Measurements from ENCODE around the gene BLVRB.

Gene BLVRB

GRCh38 chr19:40453151-40453735 lies 12.3 kb downstream of the BLVRB start:
- no CpG with 5 or more reads among the region's 5 CpGs for WGBS, 2 donors (ENCODE audit: extremely low coverage in 2 of 2, insufficient read length in 2 of 2, insufficient replicate concordance in 1 of 2)
- no peak overlapping the region for H3K4ac ChIP-seq (ENCODE audit: low read length)
- H2BK5ac ChIP-seq (ENCODE audit: low read length) = no peak overlapping the region
- no peak overlapping the region for H2BK120ac ChIP-seq (ENCODE audit: low read depth, low read length)
- no peaks in the 10 kb centered on the region for H3K79me1 ChIP-seq (ENCODE audit: low read depth, low read length)
- no peak overlapping the region for H2AFZ ChIP-seq (ENCODE audit: low read length)
- H3K14ac ChIP-seq (ENCODE audit: low read length) = no peak overlapping the region
- no peak overlapping the region for H4K8ac ChIP-seq (ENCODE audit: low read depth, low read length)
- no peak for DNase-seq (ENCODE audit: low spot score)
- H3K9me3 ChIP-seq (replicated peaks in 1 of 2; ENCODE audit: control insufficient read depth in 2 of 2, insufficient read depth in 1 of 2, low read depth in 1 of 2, low read length in 2 of 2) = no peaks in the 10 kb centered on the region
- H3K27me3 ChIP-seq (ENCODE audit: control insufficient read depth in 3 of 3, insufficient read depth in 3 of 3, low read depth in 1 of 3, low read length in 3 of 3) = no peaks in the 10 kb centered on the region
- no peak overlapping the region for H3K23ac ChIP-seq (ENCODE audit: low read depth, low read length, poor library complexity)
- H3K36me3 ChIP-seq (replicated peaks in 1 of 2; ENCODE audit: control insufficient read depth in 2 of 2, insufficient read depth in 2 of 2, low read length in 2 of 2) = no peaks in the 10 kb centered on the region
- H3K4me1 ChIP-seq (ENCODE audit: control insufficient read depth in 2 of 2, insufficient read depth in 1 of 2, low read depth in 1 of 2, low read length in 2 of 2) = no peaks in the 10 kb centered on the region
- no peak overlapping the region for H3K27ac ChIP-seq (replicated peaks; ENCODE audit: low read length)
- H3K18ac ChIP-seq (ENCODE audit: low read length) = no peak overlapping the region
- H3K4me3 ChIP-seq (ENCODE audit: low read length in 2 of 2) = no peak overlapping the region
- no peak overlapping the region for H2BK15ac ChIP-seq (ENCODE audit: low read length)
- no peak overlapping the region for H4K91ac ChIP-seq (ENCODE audit: low read depth, low read length, poor library complexity)
- no peak overlapping the region for H3K4me2 ChIP-seq (ENCODE audit: insufficient read depth, low read length, poor library complexity, severe bottlenecking)
- H2AK5ac ChIP-seq (ENCODE audit: low read depth, low read length) = no peak overlapping the region
- no peak overlapping the region for H3K9ac ChIP-seq (ENCODE audit: low read depth, low read length, poor library complexity)
- no peak overlapping the region for H2BK12ac ChIP-seq (ENCODE audit: low read length)

GRCh38 chr19:40452016-40452415 lies 13.5 kb downstream of the BLVRB start:
- H3K27ac ChIP-seq (replicated peaks; ENCODE audit: low read length) = no peak overlapping the region
- no peaks in the 10 kb centered on the region for H3K36me3 ChIP-seq (replicated peaks in 1 of 2; ENCODE audit: control insufficient read depth in 2 of 2, insufficient read depth in 2 of 2, low read length in 2 of 2)
- H3K4ac ChIP-seq (ENCODE audit: low read length) = no peak overlapping the region
- H3K4me3 ChIP-seq (ENCODE audit: low read length in 2 of 2) = no peak overlapping the region
- no peak overlapping the region for H4K91ac ChIP-seq (ENCODE audit: low read depth, low read length, poor library complexity)
- DNase-seq (ENCODE audit: low spot score) = no peak
- no peak overlapping the region for H4K8ac ChIP-seq (ENCODE audit: low read depth, low read length)
- H3K14ac ChIP-seq (ENCODE audit: low read length) = no peak overlapping the region
- no peak overlapping the region for H3K18ac ChIP-seq (ENCODE audit: low read length)
- no peak overlapping the region for H2BK15ac ChIP-seq (ENCODE audit: low read length)
- H3K4me1 ChIP-seq (ENCODE audit: control insufficient read depth in 2 of 2, insufficient read depth in 1 of 2, low read depth in 1 of 2, low read length in 2 of 2) = no peaks in the 10 kb centered on the region
- no peak overlapping the region for H2AK5ac ChIP-seq (ENCODE audit: low read depth, low read length)
- no peak overlapping the region for H2BK120ac ChIP-seq (ENCODE audit: low read depth, low read length)
- H3K9me3 ChIP-seq (replicated peaks in 1 of 2; ENCODE audit: control insufficient read depth in 2 of 2, insufficient read depth in 1 of 2, low read depth in 1 of 2, low read length in 2 of 2) = no peaks in the 10 kb centered on the region
- no peak overlapping the region for H3K4me2 ChIP-seq (ENCODE audit: insufficient read depth, low read length, poor library complexity, severe bottlenecking)
- H3K79me1 ChIP-seq (ENCODE audit: low read depth, low read length) = peaks cover 3% of the 10 kb centered on the region
- H3K27me3 ChIP-seq (ENCODE audit: control insufficient read depth in 3 of 3, insufficient read depth in 3 of 3, low read depth in 1 of 3, low read length in 3 of 3) = no peaks in the 10 kb centered on the region
- no peak overlapping the region for H2AFZ ChIP-seq (ENCODE audit: low read length)
- no peak overlapping the region for H3K23ac ChIP-seq (ENCODE audit: low read depth, low read length, poor library complexity)
- H3K9ac ChIP-seq (ENCODE audit: low read depth, low read length, poor library complexity) = no peak overlapping the region
- no peak overlapping the region for H2BK12ac ChIP-seq (ENCODE audit: low read length)
- no CpG with 5 or more reads among the region's 5 CpGs for WGBS, 2 donors (ENCODE audit: extremely low coverage in 2 of 2, insufficient read length in 2 of 2, insufficient replicate concordance in 1 of 2)
- no peak overlapping the region for H2BK5ac ChIP-seq (ENCODE audit: low read length)

GRCh38 chr19:40450664-40451063 lies 14.9 kb downstream of the BLVRB start:
- Histone ChIP-seq H3K79me1 (ENCODE audit: low read depth, low read length) (peaks cover 3% of the 10 kb centered on the region), H3K18ac (ENCODE audit: low read length) (no peak overlapping the region), H3K36me3 (replicated peaks in 1 of 2; ENCODE audit: control insufficient read depth in 2 of 2, insufficient read depth in 2 of 2, low read length in 2 of 2) (no peaks in the 10 kb centered on the region), H2BK15ac (ENCODE audit: low read length) (no peak overlapping the region), H3K27ac (replicated peaks; ENCODE audit: low read length) (no peak overlapping the region), H2AFZ (ENCODE audit: low read length) (no peak overlapping the region), H3K4me2 (ENCODE audit: insufficient read depth, low read length, poor library complexity, severe bottlenecking) (no peak overlapping the region), H2BK120ac (ENCODE audit: low read depth, low read length) (no peak overlapping the region), H3K9ac (ENCODE audit: low read depth, low read length, poor library complexity) (no peak overlapping the region), H3K27me3 (ENCODE audit: control insufficient read depth in 3 of 3, insufficient read depth in 3 of 3, low read depth in 1 of 3, low read length in 3 of 3) (no peaks in the 10 kb centered on the region), H3K14ac (ENCODE audit: low read length) (no peak overlapping the region), H3K9me3 (replicated peaks in 1 of 2; ENCODE audit: control insufficient read depth in 2 of 2, insufficient read depth in 1 of 2, low read depth in 1 of 2, low read length in 2 of 2) (no peaks in the 10 kb centered on the region), H3K4me1 (ENCODE audit: control insufficient read depth in 2 of 2, insufficient read depth in 1 of 2, low read depth in 1 of 2, low read length in 2 of 2) (peaks cover 8% of the 10 kb centered on the region in 2 donors), H4K8ac (ENCODE audit: low read depth, low read length) (no peak overlapping the region), H4K91ac (ENCODE audit: low read depth, low read length, poor library complexity) (no peak overlapping the region), H2BK12ac (ENCODE audit: low read length) (no peak overlapping the region), H3K4ac (ENCODE audit: low read length) (no peak overlapping the region), H2BK5ac (ENCODE audit: low read length) (no peak overlapping the region), H3K23ac (ENCODE audit: low read depth, low read length, poor library complexity) (no peak overlapping the region), H2AK5ac (ENCODE audit: low read depth, low read length) (no peak overlapping the region), H3K4me3 (ENCODE audit: low read length in 2 of 2) (no peak overlapping the region)
- no CpG with 5 or more reads among the region's 4 CpGs for WGBS, 2 donors (ENCODE audit: extremely low coverage in 2 of 2, insufficient read length in 2 of 2, insufficient replicate concordance in 1 of 2)
- DNase-seq (ENCODE audit: low spot score) = no peak

- H3K9ac ChIP-seq (ENCODE audit: low read depth, low read length, poor library complexity) = no peak overlapping the region
- H3K79me1 ChIP-seq (ENCODE audit: low read depth, low read length) = peaks cover 3% of the 10 kb centered on the region
- no peak overlapping the region for H3K23ac ChIP-seq (ENCODE audit: low read depth, low read length, poor library complexity)
- H4K91ac ChIP-seq (ENCODE audit: low read depth, low read length, poor library complexity) = no peak overlapping the region
- no peak overlapping the region for H4K8ac ChIP-seq (ENCODE audit: low read depth, low read length)
- H3K4me1 ChIP-seq (ENCODE audit: control insufficient read depth in 2 of 2, insufficient read depth in 1 of 2, low read depth in 1 of 2, low read length in 2 of 2) = peaks cover 12 to 15% of the 10 kb centered on the region in 2 donors
- H2AFZ ChIP-seq (ENCODE audit: low read length) = no peak overlapping the region
- H3K4me3 ChIP-seq (ENCODE audit: low read length in 2 of 2) = no peak overlapping the region
- H3K4me2 ChIP-seq (ENCODE audit: insufficient read depth, low read length, poor library complexity, severe bottlenecking) = no peak overlapping the region
- no peak overlapping the region for H3K14ac ChIP-seq (ENCODE audit: low read length)
- DNase-seq (ENCODE audit: low spot score) = no peak
- no peaks in the 10 kb centered on the region for H3K36me3 ChIP-seq (replicated peaks in 1 of 2; ENCODE audit: control insufficient read depth in 2 of 2, insufficient read depth in 2 of 2, low read length in 2 of 2)
- no peak overlapping the region for H2BK12ac ChIP-seq (ENCODE audit: low read length)
- H3K4ac ChIP-seq (ENCODE audit: low read length) = no peak overlapping the region
- H2AK5ac ChIP-seq (ENCODE audit: low read depth, low read length) = no peak overlapping the region
- H3K9me3 ChIP-seq (replicated peaks in 1 of 2; ENCODE audit: control insufficient read depth in 2 of 2, insufficient read depth in 1 of 2, low read depth in 1 of 2, low read length in 2 of 2) = no peaks in the 10 kb centered on the region
- H3K27ac ChIP-seq (replicated peaks; ENCODE audit: low read length) = no peak overlapping the region
- H2BK120ac ChIP-seq (ENCODE audit: low read depth, low read length) = no peak overlapping the region
- no CpG with 5 or more reads among the region's 4 CpGs for WGBS, 2 donors (ENCODE audit: extremely low coverage in 2 of 2, insufficient read length in 2 of 2, insufficient replicate concordance in 1 of 2)
- no peak overlapping the region for H2BK15ac ChIP-seq (ENCODE audit: low read length)
- H3K27me3 ChIP-seq (ENCODE audit: control insufficient read depth in 3 of 3, insufficient read depth in 3 of 3, low read depth in 1 of 3, low read length in 3 of 3) = no peaks in the 10 kb centered on the region
- H2BK5ac ChIP-seq (ENCODE audit: low read length) = no peak overlapping the region
- H3K18ac ChIP-seq (ENCODE audit: low read length) = no peak overlapping the region
Measured at GRCh38 chr19:40449506-40449905, 16.0 kb downstream of the BLVRB start.

All from neuronal stem cell (in vitro differentiated cells).